ENCODE measurements around the gene HPSE. TPM values are rescaled to one million over a fixed set of nuclear protein-coding genes. Genes with fewer than 3 reads are reported as not detected.

HPSE gene
- total and polyA plus RNA-seq, 9 of the 15 experiments (the other 6 are each of a cell fraction or from before 2014, with no cell fraction given): 0.01 to 0.42 (median 0.14) TPM; not detected in 1

GRCh38 chr4:83263106-83263505 is 71.5 kb downstream of the HPSE start:
- H3K4me1 ChIP-seq (replicated peaks in 1 of 2; ENCODE audit: control insufficient read depth in 2 of 2, insufficient read depth in 2 of 2, low read length in 2 of 2): peaks cover 0 to 5% of the 10 kb centered on the region in 2 experiments; a peak in 3 of 5 replicates
- in situ Hi-C loops (cut with MboI) (no loop called here), intact Hi-C loops (cut with micrococcal nuclease) (loop anchor here (5.0 kb wide), 1 partner anchor 251 kb away; the partner anchor contains the start of gene LIN54)
- H3K36me3 ChIP-seq (ENCODE audit: control insufficient read depth, insufficient read depth, low read length): peaks cover 11% of the 10 kb centered on the region; the same call in 2 of the 3 replicates
- ATAC-seq: no peak
- H3K9me3 ChIP-seq (replicated peaks; ENCODE audit: control insufficient read depth, insufficient read depth, low read depth, low read length): no peaks in the 10 kb centered on the region
- H3K79me2 ChIP-seq (ENCODE audit: control insufficient read depth, insufficient read depth, low read length): no peaks in the 10 kb centered on the region
- H2AFZ ChIP-seq (ENCODE audit: low read depth, low read length): no peak overlapping the region
- ChIA-PET POLR2A (interaction anchor here (0.7 kb wide), 1 partner anchor 9 kb away, joined by 3 read pairs; no protein-coding TSS in a partner anchor), CTCF (ENCODE audit: low intra/inter-chr PET ratio) (no interaction called here)
- H3K4me3 ChIP-seq: no peak overlapping the region
- TF ChIP-seq RBM25 (IDR thresholded peaks at IDR 0.05; ENCODE audit: low read depth, low read length, severe bottlenecking) (peak; percentile 66), CHD1 (IDR thresholded peaks at IDR 0.05; ENCODE audit: low read length) (no peak), SMARCA5 (IDR thresholded peaks at IDR 0.05) (0 out of 2 replicates have a peak, but pooled peaks have one; percentile 45), CTCFL (IDR thresholded peaks at IDR 0.05; ENCODE audit: borderline replicate concordance, insufficient read depth, low read depth, low read length, poor library complexity, severe bottlenecking) (no peak), KDM1A (IDR thresholded peaks at IDR 0.05) (0 out of 4 replicates have a peak, but pooled peaks of 1 of the 2 experiments have one; percentile 2), BCOR (IDR thresholded peaks at IDR 0.05) (0 out of 2 replicates have a peak, but pooled peaks have one; percentile 24), PHF20 (IDR thresholded peaks at IDR 0.05; ENCODE audit: partially characterized antibody) (no peak), ETV1 (tag; conservative IDR thresholded peaks at IDR 0.05; ENCODE audit: low read depth) (no peak), MAFK (IDR thresholded peaks at IDR 0.05; ENCODE audit: low read length) (no peak)
- H3K9me1 ChIP-seq (ENCODE audit: control insufficient read depth, insufficient read depth, low read length): no peaks in the 10 kb centered on the region
- H3K27me3 ChIP-seq (ENCODE audit: control insufficient read depth in 2 of 2, insufficient read depth in 2 of 2, low read length in 2 of 2): no peaks in the 10 kb centered on the region
- no peak for FAIRE-seq
- WGBS (ENCODE audit: insufficient coverage, low coverage, missing lambda C conversion rate): 9% methylated on average over 1 of the region's 1 CpG
- no peak overlapping the region for H3K9ac ChIP-seq (ENCODE audit: insufficient read depth in 1 of 2, low read depth in 2 of 2, low read length in 2 of 2)
- no TSS peak for BruUV-seq (replicated peaks)
- no peaks in the 10 kb centered on the region for H4K20me1 ChIP-seq (replicated peaks; ENCODE audit: control insufficient read depth, insufficient read depth, low read length)
- no peak overlapping the region for H3K27ac ChIP-seq (ENCODE audit: extremely low read depth, low read depth, low read length)
- DNase-seq (ENCODE audit: extremely low read depth in 1 of 4, low spot score in 3 of 4): no peak
- H3K4me2 ChIP-seq (ENCODE audit: insufficient read depth, low read length): no peak overlapping the region

Measured in K562 (cell line).